ENCODE results near the gene FBRS. TPM values are rescaled to one million over a fixed set of nuclear protein-coding genes. Genes with fewer than 3 reads are reported as not detected.

Gene FBRS
- total and polyA plus RNA-seq, 2 of the 13 experiments (the other 11 are each of a cell fraction or from before 2014, with no cell fraction given), result 13.7 to 16.2 TPM

DNA sequence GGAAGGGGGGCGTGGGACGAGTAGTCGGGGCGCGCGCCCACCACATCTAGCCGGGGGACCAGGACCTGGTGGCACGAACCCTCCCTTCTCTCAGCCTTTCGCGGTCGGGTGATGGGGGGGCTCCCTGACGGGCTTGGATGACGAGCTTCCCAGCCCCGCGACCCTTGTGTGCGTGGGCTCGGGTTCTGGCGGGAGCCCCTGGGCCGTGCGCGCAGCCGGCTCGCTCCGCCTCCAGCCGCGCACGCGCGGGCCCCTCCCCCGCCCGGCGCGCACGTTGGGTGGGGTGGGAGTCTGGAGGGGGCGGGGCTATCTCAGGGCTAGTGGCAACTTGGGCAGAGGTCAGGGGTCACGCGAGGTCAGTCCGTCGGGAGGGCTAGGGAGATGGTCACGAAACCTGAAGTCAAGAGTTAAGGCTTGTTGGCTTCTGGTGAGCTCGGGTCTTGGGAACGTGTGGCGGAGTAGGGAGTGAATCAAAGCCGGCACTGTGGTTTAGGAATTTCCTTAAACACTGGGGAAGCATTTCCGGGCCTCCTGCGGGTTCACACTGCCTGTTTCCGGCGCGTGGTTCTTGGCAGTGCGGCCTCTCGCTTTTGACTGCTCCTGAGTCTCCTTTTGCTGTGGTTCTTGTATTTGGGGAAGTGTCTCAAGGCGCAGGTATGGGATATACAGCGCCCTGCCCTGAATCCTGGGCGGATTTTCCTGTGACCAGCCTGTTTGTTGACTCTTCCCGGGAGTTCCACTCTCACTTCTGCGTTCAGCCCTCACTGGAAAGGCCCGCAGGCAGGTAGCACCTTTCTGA, 40.8 kb downstream of the FBRS start, which contains the start of gene SRCAP (continued):
- TF ChIP-seq, protein P1, sequence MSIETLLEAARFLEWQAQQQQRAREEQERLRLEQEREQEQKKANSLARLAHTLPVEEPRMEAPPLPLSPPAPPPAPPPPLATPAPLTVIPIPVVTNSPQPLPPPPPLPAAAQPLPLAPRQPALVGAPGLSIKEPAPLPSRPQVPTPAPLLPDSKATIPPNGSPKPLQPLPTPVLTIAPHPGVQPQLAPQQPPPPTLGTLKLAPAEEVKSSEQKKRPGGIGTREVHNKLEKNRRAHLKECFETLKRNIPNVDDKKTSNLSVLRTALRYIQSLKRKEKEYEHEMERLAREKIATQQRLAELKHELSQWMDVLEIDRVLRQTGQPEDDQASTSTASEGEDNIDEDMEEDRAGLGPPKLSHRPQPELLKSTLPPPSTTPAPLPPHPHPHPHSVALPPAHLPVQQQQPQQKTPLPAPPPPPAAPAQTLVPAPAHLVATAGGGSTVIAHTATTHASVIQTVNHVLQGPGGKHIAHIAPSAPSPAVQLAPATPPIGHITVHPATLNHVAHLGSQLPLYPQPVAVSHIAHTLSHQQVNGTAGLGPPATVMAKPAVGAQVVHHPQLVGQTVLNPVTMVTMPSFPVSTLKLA (IDR thresholded peaks at IDR 0.05), result peak; percentile 21; the same call in 1 of the 2 replicates
- TF ChIP-seq, protein P2, sequence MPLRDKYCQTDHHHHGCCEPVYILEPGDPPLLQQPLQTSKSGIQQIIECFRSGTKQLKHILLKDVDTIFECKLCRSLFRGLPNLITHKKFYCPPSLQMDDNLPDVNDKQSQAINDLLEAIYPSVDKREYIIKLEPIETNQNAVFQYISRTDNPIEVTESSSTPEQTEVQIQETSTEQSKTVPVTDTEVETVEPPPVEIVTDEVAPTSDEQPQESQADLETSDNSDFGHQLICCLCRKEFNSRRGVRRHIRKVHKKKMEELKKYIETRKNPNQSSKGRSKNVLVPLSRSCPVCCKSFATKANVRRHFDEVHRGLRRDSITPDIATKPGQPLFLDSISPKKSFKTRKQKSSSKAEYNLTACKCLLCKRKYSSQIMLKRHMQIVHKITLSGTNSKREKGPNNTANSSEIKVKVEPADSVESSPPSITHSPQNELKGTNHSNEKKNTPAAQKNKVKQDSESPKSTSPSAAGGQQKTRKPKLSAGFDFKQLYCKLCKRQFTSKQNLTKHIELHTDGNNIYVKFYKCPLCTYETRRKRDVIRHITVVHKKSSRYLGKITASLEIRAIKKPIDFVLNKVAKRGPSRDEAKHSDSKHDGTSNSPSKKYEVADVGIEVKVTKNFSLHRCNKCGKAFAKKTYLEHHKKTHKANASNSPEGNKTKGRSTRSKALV (CRISPR knock-in tag; IDR thresholded peaks at IDR 0.05), result 0 out of 2 replicates have a peak, but pooled peaks have one; percentile 68
- TF ChIP-seq STAT5B (CRISPR knock-in tag; IDR thresholded peaks at IDR 0.05) (0 out of 2 replicates have a peak, but pooled peaks have one; percentile 37), RELA (CRISPR knock-in tag; IDR thresholded peaks at IDR 0.05) (0 out of 2 replicates have a peak, but pooled peaks have one; percentile 67), ZNF180 (CRISPR knock-in tag; IDR thresholded peaks at IDR 0.05; ENCODE audit: borderline replicate concordance, low read depth) (no peak), MIER2 (CRISPR knock-in tag; IDR thresholded peaks at IDR 0.05) (peak; percentile 41; the same call in 1 of the 2 replicates), BORCS8-MEF2B (CRISPR knock-in tag; IDR thresholded peaks at IDR 0.05) (peak; percentile 94), SAFB2 (CRISPR knock-in tag; IDR thresholded peaks at IDR 0.05; ENCODE audit: borderline replicate concordance, low read depth) (0 out of 2 replicates have a peak, but pooled peaks have one; percentile 77), TRIM24 (CRISPR knock-in tag; IDR thresholded peaks at IDR 0.05) (0 out of 2 replicates have a peak, but pooled peaks have one; percentile 30), ZBTB7A (CRISPR knock-in tag; IDR thresholded peaks at IDR 0.05) (0 out of 2 replicates have a peak, but pooled peaks have one; percentile 62), ZNF138 (CRISPR knock-in tag; IDR thresholded peaks at IDR 0.05; ENCODE audit: low read depth) (no peak; the same call in 1 of the 2 replicates), TOPORS (CRISPR knock-in tag; IDR thresholded peaks at IDR 0.05) (peak; percentile 97), SP2 (CRISPR knock-in tag; IDR thresholded peaks at IDR 0.05) (peak; percentile 35), HDAC1 (CRISPR knock-in tag; IDR thresholded peaks at IDR 0.05) (peak; percentile 80; the same call in 1 of the 2 replicates)
- TF ChIP-seq, protein P3, sequence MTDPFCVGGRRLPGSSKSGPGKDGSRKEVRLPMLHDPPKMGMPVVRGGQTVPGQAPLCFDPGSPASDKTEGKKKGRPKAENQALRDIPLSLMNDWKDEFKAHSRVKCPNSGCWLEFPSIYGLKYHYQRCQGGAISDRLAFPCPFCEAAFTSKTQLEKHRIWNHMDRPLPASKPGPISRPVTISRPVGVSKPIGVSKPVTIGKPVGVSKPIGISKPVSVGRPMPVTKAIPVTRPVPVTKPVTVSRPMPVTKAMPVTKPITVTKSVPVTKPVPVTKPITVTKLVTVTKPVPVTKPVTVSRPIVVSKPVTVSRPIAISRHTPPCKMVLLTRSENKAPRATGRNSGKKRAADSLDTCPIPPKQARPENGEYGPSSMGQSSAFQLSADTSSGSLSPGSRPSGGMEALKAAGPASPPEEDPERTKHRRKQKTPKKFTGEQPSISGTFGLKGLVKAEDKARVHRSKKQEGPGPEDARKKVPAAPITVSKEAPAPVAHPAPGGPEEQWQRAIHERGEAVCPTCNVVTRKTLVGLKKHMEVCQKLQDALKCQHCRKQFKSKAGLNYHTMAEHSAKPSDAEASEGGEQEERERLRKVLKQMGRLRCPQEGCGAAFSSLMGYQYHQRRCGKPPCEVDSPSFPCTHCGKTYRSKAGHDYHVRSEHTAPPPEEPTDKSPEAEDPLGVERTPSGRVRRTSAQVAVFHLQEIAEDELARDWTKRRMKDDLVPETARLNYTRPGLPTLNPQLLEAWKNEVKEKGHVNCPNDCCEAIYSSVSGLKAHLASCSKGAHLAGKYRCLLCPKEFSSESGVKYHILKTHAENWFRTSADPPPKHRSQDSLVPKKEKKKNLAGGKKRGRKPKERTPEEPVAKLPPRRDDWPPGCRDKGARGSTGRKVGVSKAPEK (CRISPR knock-in tag; IDR thresholded peaks at IDR 0.05; ENCODE audit: borderline replicate concordance), result no peak
- TF ChIP-seq, protein P4, sequence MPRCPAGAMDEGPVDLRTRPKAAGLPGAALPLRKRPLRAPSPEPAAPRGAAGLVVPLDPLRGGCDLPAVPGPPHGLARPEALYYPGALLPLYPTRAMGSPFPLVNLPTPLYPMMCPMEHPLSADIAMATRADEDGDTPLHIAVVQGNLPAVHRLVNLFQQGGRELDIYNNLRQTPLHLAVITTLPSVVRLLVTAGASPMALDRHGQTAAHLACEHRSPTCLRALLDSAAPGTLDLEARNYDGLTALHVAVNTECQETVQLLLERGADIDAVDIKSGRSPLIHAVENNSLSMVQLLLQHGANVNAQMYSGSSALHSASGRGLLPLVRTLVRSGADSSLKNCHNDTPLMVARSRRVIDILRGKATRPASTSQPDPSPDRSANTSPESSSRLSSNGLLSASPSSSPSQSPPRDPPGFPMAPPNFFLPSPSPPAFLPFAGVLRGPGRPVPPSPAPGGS (CRISPR knock-in tag; IDR thresholded peaks at IDR 0.05), result peak; percentile 14; the same call in 1 of the 2 replicates
- TF ChIP-seq, protein P5, sequence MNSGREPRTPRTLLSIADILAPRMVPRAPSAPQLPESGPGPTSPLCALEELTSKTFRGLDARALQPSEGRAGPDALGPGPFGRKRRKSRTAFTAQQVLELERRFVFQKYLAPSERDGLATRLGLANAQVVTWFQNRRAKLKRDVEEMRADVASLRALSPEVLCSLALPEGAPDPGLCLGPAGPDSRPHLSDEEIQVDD (CRISPR knock-in tag; IDR thresholded peaks at IDR 0.05; ENCODE audit: borderline replicate concordance), result peak; percentile 25; the same call in 1 of the 2 replicates
- TF ChIP-seq, protein P6, sequence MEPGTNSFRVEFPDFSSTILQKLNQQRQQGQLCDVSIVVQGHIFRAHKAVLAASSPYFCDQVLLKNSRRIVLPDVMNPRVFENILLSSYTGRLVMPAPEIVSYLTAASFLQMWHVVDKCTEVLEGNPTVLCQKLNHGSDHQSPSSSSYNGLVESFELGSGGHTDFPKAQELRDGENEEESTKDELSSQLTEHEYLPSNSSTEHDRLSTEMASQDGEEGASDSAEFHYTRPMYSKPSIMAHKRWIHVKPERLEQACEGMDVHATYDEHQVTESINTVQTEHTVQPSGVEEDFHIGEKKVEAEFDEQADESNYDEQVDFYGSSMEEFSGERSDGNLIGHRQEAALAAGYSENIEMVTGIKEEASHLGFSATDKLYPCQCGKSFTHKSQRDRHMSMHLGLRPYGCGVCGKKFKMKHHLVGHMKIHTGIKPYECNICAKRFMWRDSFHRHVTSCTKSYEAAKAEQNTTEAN (CRISPR knock-in tag; conservative IDR thresholded peaks at IDR 0.05), result peak; percentile 43; the same call in 1 of the 2 replicates
